CD8-positive, alpha-beta memory T cell (primary cell): Measurements from ENCODE around the gene FAM234B. TPM values are rescaled to one million over a fixed set of nuclear protein-coding genes. Genes with fewer than 3 reads are reported as not detected.
A peak's percentile ranks its signal among the peaks of the same experiment; 100 is the strongest.

ENCODE experiments used
- CTCF ChIA-PET: fragments of 350-600 bp; sonication (Branson Sonifier 250); formaldehyde crosslinking; loops from one replicate; lab custom pipeline; 2021; ENCODE audit warnings: antibody characterized with exemption; lab: Charles Lee
- POLR2A ChIA-PET: fragments of 350-600 bp; sonication (Branson Sonifier 250); formaldehyde crosslinking; loops from one replicate; lab custom pipeline; 2021; ENCODE audit warnings: antibody characterized with exemption; lab: Charles Lee
- DNase-seq, 5 donors: peaks; one replicate each; pipeline versions ENCODE4 v3.0.0 to v3.0.0-alpha.2; 2020 to 2022; ENCODE audit warnings: mixed read lengths in 1 of 5
- H3K27ac ChIP-seq: one replicate; pipeline ENCODE4 v1.7.0; 2013; ENCODE audit warnings: low read depth, mild to moderate bottlenecking, low read length, moderate library complexity
- H3K27me3 ChIP-seq: 2 replicates; pipeline ENCODE4 v1.7.0; 2013; ENCODE audit warnings: low read length, mild to moderate bottlenecking; ENCODE audit not compliant: insufficient read depth, poor library complexity, severe bottlenecking
- H3K36me3 ChIP-seq: 2 replicates; pipeline ENCODE4 v1.7.0; 2013; ENCODE audit warnings: mild to moderate bottlenecking, low read length, moderate library complexity; ENCODE audit not compliant: insufficient read depth
- H3K4me1 ChIP-seq: 2 replicates; pipeline ENCODE4 v1.7.0; 2013; ENCODE audit warnings: mild to moderate bottlenecking, low read length, moderate library complexity; ENCODE audit not compliant: insufficient read depth
- H3K4me3 ChIP-seq: 2 replicates; pipeline ENCODE4 v1.7.0; 2013; ENCODE audit warnings: mild to moderate bottlenecking, low read length
- H3K9me3 ChIP-seq: 2 replicates; pipeline ENCODE4 v1.7.0; 2013; ENCODE audit warnings: mild to moderate bottlenecking, low read length
- H3K27ac Mint-ChIP-seq, 8 donors: one replicate each; pipeline ENCODE4 v1.8.0; 2020 to 2021; ENCODE audit warnings: mixed read lengths in 8 of 8, mild to moderate bottlenecking in 6 of 8, inconsistent platforms in 3 of 8, moderate library complexity in 3 of 8
- H3K27me3 Mint-ChIP-seq, 2 donors: one replicate each; pipeline ENCODE4 v1.8.0; 2020 to 2021; ENCODE audit warnings: mixed read lengths in 2 of 2, mild to moderate bottlenecking in 1 of 2, moderate library complexity in 1 of 2
- H3K36me3 Mint-ChIP-seq, 3 donors: one replicate each; pipeline ENCODE4 v1.8.0; 2020 to 2021; ENCODE audit warnings: mixed read lengths in 3 of 3, inconsistent platforms in 1 of 3, mild to moderate bottlenecking in 1 of 3
- H3K4me1 Mint-ChIP-seq, 3 donors: one replicate each; pipeline ENCODE4 v1.8.0; 2020 to 2021; ENCODE audit warnings: mixed read lengths in 3 of 3, inconsistent platforms in 1 of 3, mild to moderate bottlenecking in 1 of 3
- H3K4me3 Mint-ChIP-seq, 7 donors: one replicate each; pipeline ENCODE4 v1.8.0; 2020 to 2021; ENCODE audit warnings: mixed read lengths in 7 of 7, mild to moderate bottlenecking in 6 of 7, moderate library complexity in 4 of 7, inconsistent platforms in 2 of 7
- H3K9me3 Mint-ChIP-seq, 5 donors: one replicate each; pipeline ENCODE4 v1.8.0; 2020 to 2022; ENCODE audit warnings: mixed read lengths in 5 of 5, mild to moderate bottlenecking in 3 of 5, moderate library complexity in 2 of 5, inconsistent platforms in 1 of 5
- polyA plus RNA-seq: library from polyadenylated mRNA; unstranded; fragments of 300-500 nt; fragmentation: Illumina TruSeq; gene quantifications from one replicate; pipeline ENCODE4 v1.2.3, GENCODE V29; 2021
- total RNA-seq, 2 experiments: library from RNA; stranded (reverse); gene quantifications; one replicate each; pipeline ENCODE4 v1.2.3, GENCODE V29; 2021

Gene FAM234B
- total and polyA plus RNA-seq, 3 experiments from 2014 or later: 2.9 to 6.5 (median 5.2) TPM

GRCh38 chr12:13116259-13116658 lies 72.1 kb downstream of the FAM234B start:
- POLR2A ChIA-PET: no interaction called here
- H3K9me3 Mint-ChIP-seq: no peaks in the 10 kb centered on the region
- Histone ChIP-seq H3K27ac (no peak overlapping the region), H3K9me3 (no peaks in the 10 kb centered on the region), H3K27me3 (no peaks in the 10 kb centered on the region), H3K4me1 (no peaks in the 10 kb centered on the region), H3K36me3 (no peaks in the 10 kb centered on the region), H3K4me3 (no peak overlapping the region)
- H3K27ac Mint-ChIP-seq: peak overlapping the region in 1 of 8 donors; percentile 49
- no peaks in the 10 kb centered on the region for H3K36me3 Mint-ChIP-seq
- no peak for DNase-seq
- H3K27me3 Mint-ChIP-seq: peaks cover 3 to 40% of the 10 kb centered on the region in 2 donors
- no peak overlapping the region for H3K4me3 Mint-ChIP-seq
- no peaks in the 10 kb centered on the region for H3K4me1 Mint-ChIP-seq
- CTCF ChIA-PET: interaction anchor here (1.0 kb wide), 1 partner anchor 103 kb away, joined by 3 read pairs; no protein-coding TSS in a partner anchor

DNA sequence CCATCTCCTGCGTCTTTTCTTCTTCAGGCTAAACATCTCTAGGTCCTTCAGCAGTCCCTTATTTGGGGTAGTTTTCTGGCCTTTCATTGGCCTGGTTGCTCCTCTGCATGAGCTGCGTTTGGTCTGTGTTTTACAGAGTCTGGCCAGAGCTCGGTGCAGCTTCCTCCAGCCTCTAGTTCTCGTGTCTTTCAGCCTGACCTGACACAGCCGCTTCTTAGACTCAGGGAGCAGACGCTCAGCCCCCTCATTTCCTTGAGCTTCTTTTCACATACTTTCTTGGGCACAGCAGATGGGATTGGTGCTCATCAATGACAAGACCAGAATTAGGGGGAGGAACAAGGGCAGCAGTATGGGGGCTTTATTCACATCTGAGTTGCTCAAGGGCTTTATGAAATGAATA lies 72.8 kb downstream of the FAM234B start:
- Mint-ChIP-seq H3K4me1 (no peaks in the 10 kb centered on the region), H3K9me3 (no peaks in the 10 kb centered on the region), H3K36me3 (no peaks in the 10 kb centered on the region), H3K27me3 (peaks cover 1 to 36% of the 10 kb centered on the region in 2 donors), H3K4me3 (no peak overlapping the region), H3K27ac (peak overlapping the region in 1 of 8 donors; percentile 39)
- H3K4me1 ChIP-seq: no peaks in the 10 kb centered on the region
- no peaks in the 10 kb centered on the region for H3K27me3 ChIP-seq
- no peaks in the 10 kb centered on the region for H3K9me3 ChIP-seq
- no peak for DNase-seq
- H3K27ac ChIP-seq: no peak overlapping the region
- no peaks in the 10 kb centered on the region for H3K36me3 ChIP-seq
- ChIA-PET POLR2A (no interaction called here), CTCF (interaction anchor here (1.0 kb wide), 1 partner anchor 103 kb away, joined by 3 read pairs; no protein-coding TSS in a partner anchor)
- no peak overlapping the region for H3K4me3 ChIP-seq

- Mint-ChIP-seq H3K4me3 (no peak overlapping the region), H3K27me3 (peaks cover 4 to 11% of the 10 kb centered on the region in 2 donors), H3K27ac (no peak overlapping the region), H3K4me1 (no peaks in the 10 kb centered on the region), H3K9me3 (no peaks in the 10 kb centered on the region), H3K36me3 (no peaks in the 10 kb centered on the region)
- POLR2A ChIA-PET: no interaction called here
- Histone ChIP-seq H3K9me3 (no peaks in the 10 kb centered on the region), H3K27ac (no peak overlapping the region), H3K4me3 (no peak overlapping the region), H3K4me1 (no peaks in the 10 kb centered on the region), H3K27me3 (no peaks in the 10 kb centered on the region), H3K36me3 (no peaks in the 10 kb centered on the region)
- DNase-seq: no peak
- CTCF ChIA-PET: no interaction called here
Measured at GRCh38 chr12:13119826-13120225, 75.6 kb downstream of the FAM234B start.

- Mint-ChIP-seq H3K36me3 (no peaks in the 10 kb centered on the region), H3K27me3 (peaks cover 4 to 7% of the 10 kb centered on the region in 2 donors), H3K27ac (no peak overlapping the region), H3K4me3 (no peak overlapping the region), H3K4me1 (no peaks in the 10 kb centered on the region), H3K9me3 (no peaks in the 10 kb centered on the region)
- Histone ChIP-seq H3K4me3 (no peak overlapping the region), H3K4me1 (no peaks in the 10 kb centered on the region), H3K27me3 (no peaks in the 10 kb centered on the region), H3K9me3 (no peaks in the 10 kb centered on the region), H3K27ac (no peak overlapping the region), H3K36me3 (no peaks in the 10 kb centered on the region)
- ChIA-PET POLR2A (no interaction called here), CTCF (no interaction called here)
- DNase-seq: no peak
Measured at GRCh38 chr12:13120413-13120812, 76.2 kb downstream of the FAM234B start.

- no peak for DNase-seq
- Mint-ChIP-seq H3K9me3 (no peaks in the 10 kb centered on the region), H3K4me3 (no peak overlapping the region), H3K36me3 (no peaks in the 10 kb centered on the region), H3K27me3 (peaks cover 4 to 6% of the 10 kb centered on the region in 2 donors), H3K27ac (no peak overlapping the region), H3K4me1 (no peaks in the 10 kb centered on the region)
- Histone ChIP-seq H3K9me3 (no peaks in the 10 kb centered on the region), H3K27ac (no peak overlapping the region), H3K4me3 (no peak overlapping the region), H3K36me3 (no peaks in the 10 kb centered on the region), H3K4me1 (no peaks in the 10 kb centered on the region), H3K27me3 (no peaks in the 10 kb centered on the region)
- ChIA-PET CTCF (no interaction called here), POLR2A (no interaction called here)
Measured at GRCh38 chr12:13121568-13121967, 77.4 kb downstream of the FAM234B start.

- ChIA-PET POLR2A (no interaction called here), CTCF (interaction anchor here (1.5 kb wide), 1 partner anchor 87 kb away, joined by 4 read pairs; no protein-coding TSS in a partner anchor)
- H3K36me3 Mint-ChIP-seq: no peaks in the 10 kb centered on the region
Measured at GRCh38 chr12:13124656-13125505, 80.7 kb downstream of the FAM234B start.

DNA sequence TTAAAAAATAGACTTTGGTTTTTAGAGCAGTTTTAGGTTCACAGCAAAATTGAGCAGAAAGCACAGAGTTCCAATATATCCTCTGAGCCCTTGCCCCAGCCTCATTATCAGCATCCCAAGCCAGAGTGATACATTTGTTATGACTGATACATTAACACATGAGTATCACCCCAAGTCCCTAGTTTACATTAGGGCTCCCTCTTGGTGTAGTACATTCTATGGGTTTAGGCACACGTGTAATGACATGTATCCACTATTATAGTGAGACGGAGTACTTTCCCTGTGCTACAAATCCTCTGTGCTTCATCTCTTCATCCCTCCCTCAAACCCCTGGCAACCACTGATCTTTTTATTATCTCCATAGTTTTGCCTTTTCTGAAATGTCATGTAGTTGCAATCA lies 81.8 kb downstream of the FAM234B start:
- Histone ChIP-seq H3K4me1 (no peaks in the 10 kb centered on the region), H3K27me3 (no peaks in the 10 kb centered on the region), H3K36me3 (no peaks in the 10 kb centered on the region), H3K27ac (no peak overlapping the region), H3K9me3 (no peaks in the 10 kb centered on the region), H3K4me3 (no peak overlapping the region)
- POLR2A ChIA-PET: no interaction called here
- CTCF ChIA-PET: no interaction called here
- no peak overlapping the region for H3K27ac Mint-ChIP-seq
- H3K9me3 Mint-ChIP-seq: no peaks in the 10 kb centered on the region
- no peak overlapping the region for H3K4me3 Mint-ChIP-seq
- H3K4me1 Mint-ChIP-seq: no peaks in the 10 kb centered on the region
- peaks cover 6 to 18% of the 10 kb centered on the region in 2 donors for H3K27me3 Mint-ChIP-seq
- DNase-seq: no peak
- H3K36me3 Mint-ChIP-seq: peaks cover 0 to 1% (median 0%) of the 10 kb centered on the region in 3 donors

More at GRCh38 chr12:13124656-13125505, 80.7 kb downstream of the FAM234B start:
- Mint-ChIP-seq H3K27ac (no peak overlapping the region), H3K27me3 (peaks cover 6 to 11% of the 10 kb centered on the region in 2 donors), H3K4me1 (no peaks in the 10 kb centered on the region), H3K9me3 (no peaks in the 10 kb centered on the region), H3K4me3 (no peak overlapping the region)
- no peaks in the 10 kb centered on the region for H3K27me3 ChIP-seq
- no peaks in the 10 kb centered on the region for H3K36me3 ChIP-seq
- DNase-seq: no peak
- H3K27ac ChIP-seq: no peak overlapping the region
- H3K4me3 ChIP-seq: no peak overlapping the region
- no peaks in the 10 kb centered on the region for H3K4me1 ChIP-seq
- no peaks in the 10 kb centered on the region for H3K9me3 ChIP-seq

DNA sequence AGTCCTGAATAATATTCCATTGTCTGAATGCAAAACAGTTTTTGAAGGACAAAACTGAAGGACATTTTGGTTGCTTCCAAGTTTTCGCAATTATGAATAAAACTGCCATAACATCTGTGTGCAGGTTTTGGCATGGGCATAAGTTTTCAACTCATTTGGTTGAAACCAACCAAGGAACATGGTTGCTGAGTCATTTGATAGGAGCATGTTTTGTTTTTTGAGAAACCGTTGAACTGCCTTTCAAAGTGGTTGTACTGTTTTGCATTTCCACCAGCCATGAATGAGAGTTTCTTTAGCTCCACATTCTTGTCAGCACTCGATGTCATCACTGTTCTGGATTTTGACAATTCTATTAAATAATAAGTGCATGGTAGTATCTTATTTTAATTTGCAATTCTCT lies 82.3 kb downstream of the FAM234B start:
- H3K27ac ChIP-seq: no peak overlapping the region
- no peaks in the 10 kb centered on the region for H3K4me1 ChIP-seq
- Mint-ChIP-seq H3K4me1 (no peaks in the 10 kb centered on the region), H3K27me3 (peaks cover 6 to 23% of the 10 kb centered on the region in 2 donors), H3K36me3 (peaks cover 0 to 1% (median 0%) of the 10 kb centered on the region in 3 donors), H3K27ac (no peak overlapping the region), H3K9me3 (no peaks in the 10 kb centered on the region), H3K4me3 (no peak overlapping the region)
- no peaks in the 10 kb centered on the region for H3K9me3 ChIP-seq
- no peak for DNase-seq
- no peak overlapping the region for H3K4me3 ChIP-seq
- CTCF ChIA-PET: no interaction called here
- no peaks in the 10 kb centered on the region for H3K36me3 ChIP-seq
- no peaks in the 10 kb centered on the region for H3K27me3 ChIP-seq
- POLR2A ChIA-PET: no interaction called here
